GM23338 (cell line): Measurements from ENCODE around the gene SERPINA1. TPM values are rescaled to one million over a fixed set of nuclear protein-coding genes. Genes with fewer than 3 reads are reported as not detected.

Experiments used
- ATAC-seq: fragments of 200-7000 bp; cut with Tn5 transposase; 3 replicates; pipeline ENCODE4 v1.9.1; 2020
- DNase-seq: peaks from one replicate; pipeline ENCODE4 v3.0.0-alpha.2; 2015; ENCODE audit warnings: low spot score
- H2AFZ ChIP-seq: fragments of 200-600 bp; sonication (generic); 2 replicates; pipeline ENCODE4 v1.8.0; 2016; ENCODE audit warnings: antibody characterized with exemption, mild to moderate bottlenecking, moderate library complexity
- H3F3A ChIP-seq: fragments of 200-600 bp; sonication (generic); replicated peaks from 2 replicates; pipeline ENCODE4 v1.8.0; 2017; ENCODE audit warnings: antibody characterized with exemption, mixed run types, low read depth
- H3K27ac ChIP-seq: fragments of 200-600 bp; sonication (generic); 2 replicates; pipeline ENCODE4 v1.6.1; 2016; ENCODE audit warnings: low read depth
- H3K27me3 ChIP-seq: fragments of 200-600 bp; sonication (generic); 2 replicates; pipeline ENCODE4 v1.8.0; 2016; ENCODE audit warnings: mild to moderate bottlenecking, mixed run types, moderate library complexity; ENCODE audit not compliant: insufficient read depth
- H3K36me3 ChIP-seq: fragments of 200-600 bp; sonication (generic); 2 replicates; pipeline ENCODE4 v1.8.0; 2016; ENCODE audit warnings: mild to moderate bottlenecking; ENCODE audit not compliant: insufficient read depth
- H3K4me1 ChIP-seq: fragments of 200-600 bp; sonication (generic); 2 replicates; pipeline ENCODE4 v1.8.0; 2016; ENCODE audit warnings: mild to moderate bottlenecking, moderate library complexity; ENCODE audit not compliant: insufficient read depth
- H3K4me2 ChIP-seq: fragments of 200-600 bp; sonication (generic); 2 replicates; pipeline ENCODE4 v1.7.1; 2017; ENCODE audit warnings: mixed run types
- H3K4me3 ChIP-seq: fragments of 200-600 bp; sonication (generic); 2 replicates; pipeline ENCODE4 v1.6.1; 2016; ENCODE audit warnings: mixed run types
- H3K79me2 ChIP-seq: fragments of 200-600 bp; sonication (generic); replicated peaks from 2 replicates; pipeline ENCODE4 v1.8.0; 2017; ENCODE audit warnings: mild to moderate bottlenecking; ENCODE audit not compliant: insufficient read depth
- H3K9me2 ChIP-seq: fragments of 200-600 bp; sonication (generic); 2 replicates; pipeline ENCODE4 v1.8.0; 2017; ENCODE audit not compliant: insufficient read depth
- H4K20me1 ChIP-seq: fragments of 200-600 bp; sonication (generic); replicated peaks from 2 replicates; pipeline ENCODE4 v1.8.0; 2017; ENCODE audit warnings: mild to moderate bottlenecking; ENCODE audit not compliant: insufficient read depth
- H3K27ac Mint-ChIP-seq: 2 replicates; pipeline ENCODE4 v1.8.0; 2020; ENCODE audit warnings: inconsistent platforms, mild to moderate bottlenecking, moderate library complexity, mixed read lengths
- H3K27me3 Mint-ChIP-seq: 3 replicates; pipeline ENCODE4 v1.8.0; 2022; ENCODE audit warnings: low read depth, mild to moderate bottlenecking, moderate library complexity, mixed read lengths, inconsistent platforms; ENCODE audit not compliant: insufficient read depth, poor library complexity
- H3K36me3 Mint-ChIP-seq: 3 replicates; pipeline ENCODE4 v1.8.0; 2021; ENCODE audit warnings: low read depth, mild to moderate bottlenecking, inconsistent platforms, moderate library complexity, mixed read lengths
- H3K4me1 Mint-ChIP-seq: 3 replicates; pipeline ENCODE4 v1.8.0; 2020; ENCODE audit warnings: mild to moderate bottlenecking, inconsistent platforms, mixed read lengths
- H3K4me3 Mint-ChIP-seq: 3 replicates; pipeline ENCODE4 v1.8.0; 2021; ENCODE audit warnings: moderate library complexity, mild to moderate bottlenecking, inconsistent platforms, mixed read lengths
- H3K9me3 Mint-ChIP-seq: 3 replicates; pipeline ENCODE4 v1.8.0; 2020; ENCODE audit warnings: moderate library complexity, mild to moderate bottlenecking, inconsistent platforms, mixed read lengths
- CREB1 ChIP-seq: fragments of 250-450 bp; sonication (Bioruptor Pico); IDR thresholded peaks from 2 replicates; pipeline ENCODE4 v1.5.0; 2020; ENCODE audit warnings: low read depth, mild to moderate bottlenecking, moderate library complexity
- CTCF ChIP-seq, 2 experiments: fragments of 200-600 bp in 1 of 2; sonication (generic) in 1 of 2; conservative IDR thresholded peaks; 2 replicates each; pipeline versions ENCODE4 v1.5.1 to v1.6.1; 2016 to 2017; ENCODE audit warnings: antibody characterized with exemption in 2 of 2, low read depth in 2 of 2, mild to moderate bottlenecking in 2 of 2, moderate library complexity in 1 of 2
- ETS1 ChIP-seq: IDR thresholded peaks from 2 replicates; pipeline ENCODE4 v1.6.1; 2016; ENCODE audit warnings: antibody characterized with exemption
- EZH2 ChIP-seq: fragments of 200-600 bp; sonication (generic); IDR thresholded peaks from one replicate; pipeline ENCODE4 v1.8.0; 2017; ENCODE audit warnings: antibody characterized with exemption, mild to moderate bottlenecking, low read depth; ENCODE audit not compliant: unreplicated experiment
- EZH2phosphoT487 ChIP-seq: fragments of 200-600 bp; sonication (generic); IDR thresholded peaks from one replicate; pipeline ENCODE4 v1.8.1; 2018; ENCODE audit warnings: antibody characterized with exemption; ENCODE audit not compliant: unreplicated experiment
- JUNB ChIP-seq: IDR thresholded peaks from one replicate; pipeline ENCODE4 v1.6.1; 2016; ENCODE audit warnings: antibody characterized with exemption; ENCODE audit not compliant: unreplicated experiment
- NANOG ChIP-seq: IDR thresholded peaks from 2 replicates; pipeline ENCODE4 v1.6.1; 2016; ENCODE audit warnings: antibody characterized with exemption, borderline replicate concordance
- POLR2AphosphoS5 ChIP-seq: IDR thresholded peaks from 2 replicates; pipeline ENCODE4 v1.6.1; 2016; ENCODE audit warnings: antibody characterized with exemption, low read depth
- REST ChIP-seq: IDR thresholded peaks from one replicate; pipeline ENCODE4 v1.6.1; 2018; ENCODE audit warnings: antibody characterized with exemption; ENCODE audit not compliant: unreplicated experiment
- STAT1 ChIP-seq: IDR thresholded peaks from one replicate; pipeline ENCODE4 v1.6.1; 2016; ENCODE audit warnings: antibody characterized with exemption; ENCODE audit not compliant: unreplicated experiment
- ZNF114 ChIP-seq: fragments of 250-450 bp; sonication (Bioruptor Pico); IDR thresholded peaks from 2 replicates; pipeline ENCODE4 v1.5.0; 2020; ENCODE audit warnings: mild to moderate bottlenecking, moderate library complexity
- ZNF331 ChIP-seq: fragments of 250-450 bp; sonication (Bioruptor Pico); IDR thresholded peaks from 2 replicates; pipeline ENCODE4 v1.5.0; 2020; ENCODE audit warnings: low read depth, mild to moderate bottlenecking, moderate library complexity
- ZNF462 ChIP-seq: fragments of 250-450 bp; sonication (Bioruptor Pico); IDR thresholded peaks from 2 replicates; pipeline ENCODE4 v1.5.0; 2020; ENCODE audit warnings: mild to moderate bottlenecking, moderate library complexity
- polyA plus RNA-seq: library from polyadenylated mRNA; unstranded; fragments of >200 nt; fragmentation: Nextera tagmentation; extraction: Ambion mirVana; gene quantifications from 2 replicates; pipeline ENCODE4 v1.2.1, GENCODE V29; 2016
- total RNA-seq: library from RNA; depleted of rRNA; stranded (reverse); fragments of >200 nt; shearing (Covaris generic); gene quantifications from 2 replicates; pipeline ENCODE4 v1.2.3, GENCODE V29; 2014

The SERPINA1 gene
- total and polyA plus RNA-seq, 2 experiments from 2014 or later, result not detected

GRCh38 chr14:94390372-94391086, 2.1 kb upstream of the SERPINA1 start:
- no peaks in the 10 kb centered on the region for H3K27me3 ChIP-seq
- no peak for TF ChIP-seq CTCF (conservative IDR thresholded peaks at IDR 0.05; ENCODE audit: low read depth in 2 of 2)
- no peak for TF ChIP-seq JUNB
- TF ChIP-seq STAT1, result no peak
- TF ChIP-seq EZH2, result no peak
- no peak for TF ChIP-seq EZH2phosphoT487
- TF ChIP-seq POLR2AphosphoS5, result no peak
- TF ChIP-seq ZNF114 (CRISPR knock-in tag), result no peak
- no peak for TF ChIP-seq ZNF462 (CRISPR knock-in tag)
- TF ChIP-seq ZNF331 (CRISPR knock-in tag), result no peak
- no peak for TF ChIP-seq NANOG
- no peak for TF ChIP-seq CREB1 (CRISPR knock-in tag)
- TF ChIP-seq ETS1, result no peak
- TF ChIP-seq REST, result no peak
- H3K9me2 ChIP-seq, result no peaks in the 10 kb centered on the region
- no peaks in the 10 kb centered on the region for H3K79me2 ChIP-seq
- H3K4me1 ChIP-seq, result peaks cover 4% of the 10 kb centered on the region; the same call in 1 of the 2 replicates
- Mint-ChIP-seq H3K27ac (no peak overlapping the region), H3K4me1 (peaks cover 23% of the 10 kb centered on the region), H3K4me3 (no peak overlapping the region), H3K27me3 (peaks cover 15% of the 10 kb centered on the region), H3K9me3 (no peaks in the 10 kb centered on the region; the same call in 2 of the 3 replicates), H3K36me3 (no peaks in the 10 kb centered on the region)
- no peak overlapping the region for H3K4me2 ChIP-seq
- H3F3A ChIP-seq, result no peaks in the 10 kb centered on the region
- no peak overlapping the region for H3K4me3 ChIP-seq
- H3K27ac ChIP-seq, result no peak overlapping the region
- H2AFZ ChIP-seq, result 0 out of 2 replicates have a peak overlapping the region, but pooled peaks have one; percentile 52
- peak; percentile 52 for ATAC-seq
- H3K36me3 ChIP-seq, result no peaks in the 10 kb centered on the region
- no peaks in the 10 kb centered on the region for H4K20me1 ChIP-seq
- DNase-seq, result peak; percentile 24
